ENCODE measurements around the gene SPTY2D1.

- TF ChIP-seq CTCF (IDR thresholded peaks at IDR 0.05; ENCODE audit: low read depth, low read length, poor library complexity, severe bottlenecking) (no peak), EZH2phosphoT487 (IDR thresholded peaks at IDR 0.05; ENCODE audit: borderline replicate concordance, low read length) (no peak)
Observed at GRCh38 chr11:18632841-18633240, 1.3 kb downstream of the SPTY2D1 start.

Measured in DOHH2 (cell line).